ENCODE results near the gene THSD4. TPM values are rescaled to one million over a fixed set of nuclear protein-coding genes. Genes with fewer than 3 reads are reported as not detected.

THSD4 gene
- total and polyA plus RNA-seq, 2 donors (not counting 1 experiment from before 2014, with no cell fraction given): 43.1 to 95.5 TPM

DNA sequence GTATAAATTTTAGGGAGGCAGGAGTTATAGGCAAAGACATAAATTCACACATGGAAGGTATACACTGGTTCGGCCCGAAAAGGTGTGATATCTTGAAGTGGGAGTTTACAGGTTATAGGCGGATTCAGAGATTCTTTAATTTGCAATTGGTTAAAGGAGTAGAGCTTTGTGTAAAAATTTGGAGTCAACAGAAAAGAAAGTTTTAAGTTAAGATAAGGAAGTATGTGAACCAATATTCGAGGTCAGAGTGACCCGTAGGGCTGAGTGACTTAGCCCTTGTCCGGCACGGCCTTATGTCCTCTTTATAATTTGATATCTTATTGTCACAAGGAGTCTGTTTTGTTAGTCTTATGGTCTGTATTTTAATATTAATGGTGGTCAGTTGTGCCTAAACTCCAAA lies 10.6 kb upstream of the THSD4 start:
- no peaks in the 10 kb centered on the region for H3K36me3 ChIP-seq (ENCODE audit: control insufficient read depth, insufficient read depth, low read length)
- peaks cover 5% of the 10 kb centered on the region for H3K4me1 ChIP-seq (ENCODE audit: control insufficient read depth, extremely low read depth, insufficient read depth, low read length)
- no peak for TF ChIP-seq EZH2 (IDR thresholded peaks at IDR 0.05; ENCODE audit: low read length, missing control alignments)
- TF ChIP-seq, protein P1, sequence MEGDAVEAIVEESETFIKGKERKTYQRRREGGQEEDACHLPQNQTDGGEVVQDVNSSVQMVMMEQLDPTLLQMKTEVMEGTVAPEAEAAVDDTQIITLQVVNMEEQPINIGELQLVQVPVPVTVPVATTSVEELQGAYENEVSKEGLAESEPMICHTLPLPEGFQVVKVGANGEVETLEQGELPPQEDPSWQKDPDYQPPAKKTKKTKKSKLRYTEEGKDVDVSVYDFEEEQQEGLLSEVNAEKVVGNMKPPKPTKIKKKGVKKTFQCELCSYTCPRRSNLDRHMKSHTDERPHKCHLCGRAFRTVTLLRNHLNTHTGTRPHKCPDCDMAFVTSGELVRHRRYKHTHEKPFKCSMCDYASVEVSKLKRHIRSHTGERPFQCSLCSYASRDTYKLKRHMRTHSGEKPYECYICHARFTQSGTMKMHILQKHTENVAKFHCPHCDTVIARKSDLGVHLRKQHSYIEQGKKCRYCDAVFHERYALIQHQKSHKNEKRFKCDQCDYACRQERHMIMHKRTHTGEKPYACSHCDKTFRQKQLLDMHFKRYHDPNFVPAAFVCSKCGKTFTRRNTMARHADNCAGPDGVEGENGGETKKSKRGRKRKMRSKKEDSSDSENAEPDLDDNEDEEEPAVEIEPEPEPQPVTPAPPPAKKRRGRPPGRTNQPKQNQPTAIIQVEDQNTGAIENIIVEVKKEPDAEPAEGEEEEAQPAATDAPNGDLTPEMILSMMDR (conservative IDR thresholded peaks at IDR 0.05 in 1 of 2, IDR thresholded peaks at IDR 0.05 in 1 of 2; ENCODE audit: low read depth in 1 of 2, low read length in 2 of 2): no peak
- no peaks in the 10 kb centered on the region for H4K20me1 ChIP-seq (ENCODE audit: control insufficient read depth, extremely low read depth, insufficient read depth, low read length)
- H3K27ac ChIP-seq (ENCODE audit: insufficient read depth, low read length): no peak overlapping the region
- no peak overlapping the region for H3K9ac ChIP-seq (ENCODE audit: insufficient read depth, low read length)
- no peak overlapping the region for H3K4me3 ChIP-seq (replicated peaks in 1 of 4; ENCODE audit: control extremely low read depth in 1 of 4, insufficient read depth in 1 of 4, low read depth in 3 of 4, low read length in 4 of 4)
- no peak overlapping the region for H2AFZ ChIP-seq (ENCODE audit: low read length)
- no peak overlapping the region for H3K4me2 ChIP-seq (ENCODE audit: extremely low read depth, insufficient read depth, low read length)
- H3K79me2 ChIP-seq (ENCODE audit: control insufficient read depth, insufficient read depth, low read length): no peaks in the 10 kb centered on the region
- no peak for DNase-seq (ENCODE audit: low read depth in 2 of 2)
- H3K27me3 ChIP-seq (ENCODE audit: control insufficient read depth, insufficient read depth, low read length): no peaks in the 10 kb centered on the region
- no peaks in the 10 kb centered on the region for H3K9me3 ChIP-seq (ENCODE audit: control insufficient read depth, insufficient read depth, low read depth, low read length)

DNA sequence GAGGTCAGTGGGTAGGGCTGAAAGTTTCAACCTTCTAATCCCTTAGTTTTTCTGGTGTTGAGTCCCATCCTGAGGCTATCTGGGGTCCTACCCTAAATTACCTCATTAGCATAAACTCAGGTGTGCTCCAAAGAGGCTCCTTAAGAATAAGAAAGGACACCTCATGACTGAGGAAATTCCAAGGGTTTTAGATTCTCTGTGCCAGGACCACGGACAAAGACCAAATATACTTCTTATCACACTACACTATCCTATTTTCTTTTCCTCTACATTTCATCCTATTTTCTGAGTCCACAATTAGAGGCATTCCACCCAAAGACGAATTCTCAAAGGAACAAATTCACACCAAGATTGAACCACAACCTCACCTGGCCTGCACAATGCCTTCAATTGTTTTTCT lies 9.8 kb upstream of the THSD4 start:
- Histone ChIP-seq H3K9ac (ENCODE audit: insufficient read depth, low read length) (no peak overlapping the region), H3K27ac (ENCODE audit: insufficient read depth, low read length) (no peak overlapping the region), H3K79me2 (ENCODE audit: control insufficient read depth, insufficient read depth, low read length) (no peaks in the 10 kb centered on the region), H3K4me1 (ENCODE audit: control insufficient read depth, extremely low read depth, insufficient read depth, low read length) (peaks cover 5% of the 10 kb centered on the region), H3K36me3 (ENCODE audit: control insufficient read depth, insufficient read depth, low read length) (no peaks in the 10 kb centered on the region), H3K4me3 (replicated peaks in 1 of 4; ENCODE audit: control extremely low read depth in 1 of 4, insufficient read depth in 1 of 4, low read depth in 3 of 4, low read length in 4 of 4) (no peak overlapping the region), H3K4me2 (ENCODE audit: extremely low read depth, insufficient read depth, low read length) (no peak overlapping the region), H3K9me3 (ENCODE audit: control insufficient read depth, insufficient read depth, low read depth, low read length) (no peaks in the 10 kb centered on the region), H3K27me3 (ENCODE audit: control insufficient read depth, insufficient read depth, low read length) (no peaks in the 10 kb centered on the region), H4K20me1 (ENCODE audit: control insufficient read depth, extremely low read depth, insufficient read depth, low read length) (no peaks in the 10 kb centered on the region), H2AFZ (ENCODE audit: low read length) (no peak overlapping the region)
- no peak for DNase-seq (ENCODE audit: low read depth in 2 of 2)
- TF ChIP-seq, protein P1 (conservative IDR thresholded peaks at IDR 0.05 in 1 of 2, IDR thresholded peaks at IDR 0.05 in 1 of 2; ENCODE audit: low read depth in 1 of 2, low read length in 2 of 2): no peak
- TF ChIP-seq EZH2 (IDR thresholded peaks at IDR 0.05; ENCODE audit: low read length, missing control alignments): no peak

DNA sequence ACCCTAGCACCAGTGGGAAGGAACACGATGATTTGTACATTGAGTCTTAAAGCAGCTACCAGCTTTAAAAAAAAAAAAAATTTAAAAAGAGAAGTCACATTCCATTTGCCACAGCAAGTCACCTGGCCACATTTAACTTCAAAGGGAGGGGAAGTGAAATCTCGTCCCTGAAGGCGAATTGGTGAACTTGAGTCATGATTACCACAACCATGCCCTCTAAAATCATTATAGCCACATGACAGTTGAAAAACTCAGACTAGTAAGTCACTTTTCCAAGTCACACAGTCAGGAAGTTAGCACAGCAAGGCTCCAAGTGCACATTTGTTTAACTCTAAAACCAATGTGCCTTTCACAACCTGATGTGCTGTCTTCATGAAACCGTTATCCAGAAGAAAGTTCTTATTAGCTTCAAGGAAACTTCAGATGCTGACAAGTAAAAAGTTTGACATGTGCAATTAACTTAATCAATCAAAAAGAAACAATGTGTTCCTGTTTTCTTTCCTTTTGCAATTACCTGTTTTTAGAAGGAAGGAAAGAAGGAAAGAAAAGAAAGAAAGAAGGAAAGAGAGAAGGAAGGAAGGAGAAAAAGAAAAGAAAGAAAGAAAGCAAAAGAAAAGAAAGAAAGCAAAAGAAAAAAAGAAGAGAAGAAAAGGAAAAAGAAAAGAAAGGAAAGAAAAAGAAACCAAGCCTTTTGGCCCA lies 8.3 kb upstream of the THSD4 start:
- H3K4me1 ChIP-seq (ENCODE audit: control insufficient read depth, extremely low read depth, insufficient read depth, low read length): peaks cover 5% of the 10 kb centered on the region

More for the DNA sequence above, 8.3 kb upstream of the THSD4 start:
- Histone ChIP-seq H3K79me2 (ENCODE audit: control insufficient read depth, insufficient read depth, low read length) (no peaks in the 10 kb centered on the region), H3K36me3 (ENCODE audit: control insufficient read depth, insufficient read depth, low read length) (no peaks in the 10 kb centered on the region), H2AFZ (ENCODE audit: low read length) (no peak overlapping the region), H4K20me1 (ENCODE audit: control insufficient read depth, extremely low read depth, insufficient read depth, low read length) (no peaks in the 10 kb centered on the region), H3K9ac (ENCODE audit: insufficient read depth, low read length) (no peak overlapping the region), H3K27ac (ENCODE audit: insufficient read depth, low read length) (no peak overlapping the region), H3K9me3 (ENCODE audit: control insufficient read depth, insufficient read depth, low read depth, low read length) (no peaks in the 10 kb centered on the region), H3K27me3 (ENCODE audit: control insufficient read depth, insufficient read depth, low read length) (no peaks in the 10 kb centered on the region), H3K4me2 (ENCODE audit: extremely low read depth, insufficient read depth, low read length) (no peak overlapping the region), H3K4me3 (replicated peaks in 1 of 4; ENCODE audit: control extremely low read depth in 1 of 4, insufficient read depth in 1 of 4, low read depth in 3 of 4, low read length in 4 of 4) (no peak overlapping the region)
- TF ChIP-seq, protein P1 (conservative IDR thresholded peaks at IDR 0.05 in 1 of 2, IDR thresholded peaks at IDR 0.05 in 1 of 2; ENCODE audit: low read depth in 1 of 2, low read length in 2 of 2): no peak
- no peak for TF ChIP-seq EZH2 (IDR thresholded peaks at IDR 0.05; ENCODE audit: low read length, missing control alignments)
- DNase-seq (ENCODE audit: low read depth in 2 of 2): no peak

Measured in fibroblast of lung (primary cell).